PC-3 (cell line): ENCODE measurements around the gene GREB1L.

Experiments
- CTCF ChIP-seq: fragments of 300-600 bp; sonication (generic); conservative IDR thresholded peaks from 2 replicates; pipeline ENCODE4 v1.5.1; 2017; ENCODE audit warnings: antibody characterized with exemption, low read depth, mild to moderate bottlenecking, low read length
- EZH2phosphoT487 ChIP-seq: fragments of 300-600 bp; sonication (generic); IDR thresholded peaks from 2 replicates; pipeline ENCODE4 v1.6.1; 2018; ENCODE audit warnings: mild to moderate bottlenecking, antibody characterized with exemption, low read length, borderline replicate concordance

GRCh38 chr18:21327101-21327500, 85.1 kb downstream of the GREB1L start:
- TF ChIP-seq CTCF (no peak), EZH2phosphoT487 (no peak)
